PFSK-1 (cell line): ENCODE data around the gene STX1A. TPM values are rescaled to one million over a fixed set of nuclear protein-coding genes. Genes with fewer than 3 reads are reported as not detected.
A peak's percentile ranks its signal among the peaks of the same experiment; 100 is the strongest.

Experiments
- FOXP2 ChIP-seq: optimal IDR thresholded peaks from 2 replicates; pipeline ENCODE3; 2011; ENCODE audit warnings: borderline replicate concordance, control low read depth, inconsistent platforms; ENCODE audit not compliant: insufficient read depth; ENCODE audit errors: extremely low read length, extremely low read depth
- POLR2AphosphoS5 ChIP-seq: IDR thresholded peaks from 2 replicates; pipeline ENCODE4 v1.6.1; 2012; ENCODE audit warnings: low read depth, mild to moderate bottlenecking, control low read depth, low read length, moderate library complexity
- SIN3A ChIP-seq: IDR thresholded peaks from 2 replicates; pipeline ENCODE4 v1.6.1; 2012; ENCODE audit warnings: mild to moderate bottlenecking, low read length, moderate library complexity, borderline replicate concordance; ENCODE audit not compliant: insufficient read depth
- TAF1 ChIP-seq: IDR thresholded peaks from 2 replicates; pipeline ENCODE4 v1.6.1; 2012; ENCODE audit warnings: low read length, control low read depth, borderline replicate concordance; ENCODE audit not compliant: insufficient read depth
- polyA plus RNA-seq: library from polyadenylated mRNA; unstranded; fragments of >200 nt; gene quantifications from one replicate; pipeline ENCODE4 v1.2.1, GENCODE V29; 2012; ENCODE audit warnings: low read depth, missing spikeins; ENCODE audit not compliant: insufficient read length
- TF ChIP-seq, protein P1 (sequence below), 2 experiments: IDR thresholded peaks; 2 replicates each; pipeline versions ENCODE4 v1.6.1 to v1.8.0; 2011 to 2012; ENCODE audit warnings: low read depth in 2 of 2, low read length in 2 of 2, control low read depth in 1 of 2, inconsistent platforms in 1 of 2, mild to moderate bottlenecking in 1 of 2, moderate library complexity in 1 of 2; ENCODE audit not compliant: insufficient read depth in 1 of 2

The STX1A gene
- 13.1 TPM for polyA plus RNA-seq

GRCh38 chr7:73718905-73719805, at the start of gene STX1A:
Gene STX1A (minus strand): TSS chr7:73719669. CDS start chr7:73719631, 38 bp downstream.
- TF ChIP-seq TAF1 (peak; percentile 52; the same call in 1 of the 2 replicates), POLR2AphosphoS5 (no peak)

- TF ChIP-seq SIN3A (no peak), TAF1 (no peak), POLR2AphosphoS5 (no peak), FOXP2 (no peak)
- TF ChIP-seq, protein P1, sequence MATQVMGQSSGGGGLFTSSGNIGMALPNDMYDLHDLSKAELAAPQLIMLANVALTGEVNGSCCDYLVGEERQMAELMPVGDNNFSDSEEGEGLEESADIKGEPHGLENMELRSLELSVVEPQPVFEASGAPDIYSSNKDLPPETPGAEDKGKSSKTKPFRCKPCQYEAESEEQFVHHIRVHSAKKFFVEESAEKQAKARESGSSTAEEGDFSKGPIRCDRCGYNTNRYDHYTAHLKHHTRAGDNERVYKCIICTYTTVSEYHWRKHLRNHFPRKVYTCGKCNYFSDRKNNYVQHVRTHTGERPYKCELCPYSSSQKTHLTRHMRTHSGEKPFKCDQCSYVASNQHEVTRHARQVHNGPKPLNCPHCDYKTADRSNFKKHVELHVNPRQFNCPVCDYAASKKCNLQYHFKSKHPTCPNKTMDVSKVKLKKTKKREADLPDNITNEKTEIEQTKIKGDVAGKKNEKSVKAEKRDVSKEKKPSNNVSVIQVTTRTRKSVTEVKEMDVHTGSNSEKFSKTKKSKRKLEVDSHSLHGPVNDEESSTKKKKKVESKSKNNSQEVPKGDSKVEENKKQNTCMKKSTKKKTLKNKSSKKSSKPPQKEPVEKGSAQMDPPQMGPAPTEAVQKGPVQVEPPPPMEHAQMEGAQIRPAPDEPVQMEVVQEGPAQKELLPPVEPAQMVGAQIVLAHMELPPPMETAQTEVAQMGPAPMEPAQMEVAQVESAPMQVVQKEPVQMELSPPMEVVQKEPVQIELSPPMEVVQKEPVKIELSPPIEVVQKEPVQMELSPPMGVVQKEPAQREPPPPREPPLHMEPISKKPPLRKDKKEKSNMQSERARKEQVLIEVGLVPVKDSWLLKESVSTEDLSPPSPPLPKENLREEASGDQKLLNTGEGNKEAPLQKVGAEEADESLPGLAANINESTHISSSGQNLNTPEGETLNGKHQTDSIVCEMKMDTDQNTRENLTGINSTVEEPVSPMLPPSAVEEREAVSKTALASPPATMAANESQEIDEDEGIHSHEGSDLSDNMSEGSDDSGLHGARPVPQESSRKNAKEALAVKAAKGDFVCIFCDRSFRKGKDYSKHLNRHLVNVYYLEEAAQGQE (IDR thresholded peaks at IDR 0.05; ENCODE audit: insufficient read depth in 1 of 2, low read depth in 2 of 2, low read length in 2 of 2) = no peak
Observed at GRCh38 chr7:73768641-73769480, 49.4 kb upstream of the STX1A start.

DNA sequence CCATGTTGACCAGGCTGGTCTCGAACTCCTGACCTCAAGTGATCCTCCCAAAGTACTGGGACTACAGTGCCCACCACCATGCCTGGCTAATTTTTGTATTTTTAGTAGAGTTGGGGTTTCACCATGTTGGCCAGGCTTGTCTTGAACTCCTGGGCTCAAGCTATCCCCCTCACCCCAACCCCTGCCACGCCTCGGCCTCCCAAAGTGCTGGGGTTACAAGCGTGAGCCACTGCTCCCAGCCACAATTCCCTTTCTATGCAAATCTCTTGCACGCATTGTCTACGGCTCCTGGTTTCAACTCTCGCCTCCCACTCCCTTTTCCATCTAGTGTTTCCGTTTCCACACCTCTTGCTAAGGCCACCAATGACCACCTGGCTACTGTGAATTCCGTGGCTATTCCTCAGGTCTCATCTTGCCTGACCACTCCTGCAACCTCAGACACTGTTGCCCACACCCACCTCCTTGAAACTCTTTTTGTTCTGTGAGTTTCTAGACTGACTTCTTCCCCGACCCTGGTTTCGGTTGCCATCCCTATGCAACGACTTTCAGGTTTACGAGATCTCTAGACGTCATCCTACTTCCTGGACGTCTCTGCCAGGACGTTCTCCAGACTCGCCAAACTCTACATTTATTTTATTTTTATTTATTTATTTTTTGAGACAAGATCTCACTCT, 47.2 kb upstream of the STX1A start:
- no peak for TF ChIP-seq TAF1
- TF ChIP-seq, protein P1 (IDR thresholded peaks at IDR 0.05; ENCODE audit: insufficient read depth in 1 of 2, low read depth in 2 of 2, low read length in 2 of 2) = no peak
- TF ChIP-seq FOXP2 = no peak
- no peak for TF ChIP-seq POLR2AphosphoS5
- no peak for TF ChIP-seq SIN3A

GRCh38 chr7:73762659-73762999, 43.2 kb upstream of the STX1A start:
- TF ChIP-seq, protein P1 (IDR thresholded peaks at IDR 0.05; ENCODE audit: insufficient read depth in 1 of 2, low read depth in 2 of 2, low read length in 2 of 2) = no peak
- TF ChIP-seq FOXP2 (no peak), POLR2AphosphoS5 (no peak), TAF1 (no peak), SIN3A (no peak)
